Calu3 (cell line): ENCODE results near the gene ANAPC10. TPM values are rescaled to one million over a fixed set of nuclear protein-coding genes. Genes with fewer than 3 reads are reported as not detected.

Source experiments
- BruUV-seq: library from RNA; stranded (reverse); fragments of 400-500 nt; replicated peaks from 2 replicates; lab custom pipeline; 2021; lab: Mats Ljungman, UMichigan
- CTCF ChIA-PET: fragments of 300-600 bp; sonication (Branson Sonifier 250); formaldehyde crosslinking; loops from one replicate; lab custom pipeline; 2022; ENCODE audit warnings: antibody characterized with exemption; lab: Charles Lee
- DNase-seq: peaks from one replicate; pipeline ENCODE4 v3.0.0; 2022
- H3K27ac Mint-ChIP-seq: one replicate; pipeline ENCODE4 v1.8.0; 2022; ENCODE audit warnings: mixed read lengths; ENCODE audit not compliant: unreplicated experiment
- H3K27me3 Mint-ChIP-seq: one replicate; pipeline ENCODE4 v1.8.0; 2022; ENCODE audit warnings: mixed read lengths; ENCODE audit not compliant: unreplicated experiment
- H3K36me3 Mint-ChIP-seq: one replicate; pipeline ENCODE4 v1.8.0; 2022; ENCODE audit warnings: mild to moderate bottlenecking, moderate library complexity, mixed read lengths; ENCODE audit not compliant: insufficient read depth, unreplicated experiment
- H3K4me1 Mint-ChIP-seq: one replicate; pipeline ENCODE4 v1.8.0; 2022; ENCODE audit warnings: mild to moderate bottlenecking, low read depth, mixed read lengths; ENCODE audit not compliant: unreplicated experiment
- H3K4me3 Mint-ChIP-seq: one replicate; pipeline ENCODE4 v1.8.0; 2022; ENCODE audit warnings: mild to moderate bottlenecking, low read depth, moderate library complexity, mixed read lengths; ENCODE audit not compliant: unreplicated experiment
- H3K9me3 Mint-ChIP-seq: one replicate; pipeline ENCODE4 v1.8.0; 2022; ENCODE audit warnings: low read depth, mixed read lengths; ENCODE audit not compliant: unreplicated experiment
- CTCF ChIP-seq: fragments of 200-600 bp; IDR thresholded peaks from one replicate; pipeline ENCODE4 v1.8.0; 2022; ENCODE audit warnings: antibody characterized with exemption; ENCODE audit not compliant: unreplicated experiment
- intact Hi-C: fragments of 100-400 bp; cut with micrococcal nuclease; formaldehyde crosslinking; loops from one replicate; pipeline ENCODE4 v1.10.0; 2022; ENCODE audit not compliant: unreplicated experiment
- total RNA-seq: library from RNA; stranded (reverse); gene quantifications from 2 replicates; pipeline ENCODE4 v1.2.3, GENCODE V29; 2022

The ANAPC10 gene
- total RNA-seq, 1 experiment from 2014 or later, result 14.1 TPM

DNA sequence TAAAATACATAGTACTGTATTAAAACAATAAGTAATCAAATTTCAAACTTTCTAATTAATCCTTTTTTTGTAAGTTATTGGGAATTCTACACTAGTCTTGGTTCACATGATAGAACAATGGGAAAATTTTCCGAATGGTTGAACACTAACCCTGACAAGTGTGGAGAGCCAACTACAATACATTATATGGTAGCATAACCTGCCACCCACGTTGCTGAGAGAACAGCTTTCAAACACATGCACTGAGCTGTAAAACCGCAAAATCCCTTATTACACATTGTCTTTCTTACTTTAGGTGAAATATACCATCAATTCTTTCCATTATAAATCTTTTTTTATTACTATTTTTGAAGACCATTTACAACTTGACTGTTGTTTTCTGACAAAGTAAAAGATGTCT lies 54.7 kb downstream of the ANAPC10 start:
- no TSS peak for BruUV-seq
- Mint-ChIP-seq H3K4me1 (no peaks in the 10 kb centered on the region), H3K27me3 (no peaks in the 10 kb centered on the region), H3K4me3 (no peak overlapping the region), H3K27ac (no peak overlapping the region), H3K9me3 (no peaks in the 10 kb centered on the region), H3K36me3 (no peaks in the 10 kb centered on the region)
- intact Hi-C loops, result no loop called here
- DNase-seq, result no peak
- no peak for TF ChIP-seq CTCF
- CTCF ChIA-PET, result no interaction called here

- BruUV-seq, result no TSS peak
- CTCF ChIA-PET, result no interaction called here
Measured at GRCh38 chr4:145042601-145043285, 55.3 kb downstream of the ANAPC10 start.

DNA sequence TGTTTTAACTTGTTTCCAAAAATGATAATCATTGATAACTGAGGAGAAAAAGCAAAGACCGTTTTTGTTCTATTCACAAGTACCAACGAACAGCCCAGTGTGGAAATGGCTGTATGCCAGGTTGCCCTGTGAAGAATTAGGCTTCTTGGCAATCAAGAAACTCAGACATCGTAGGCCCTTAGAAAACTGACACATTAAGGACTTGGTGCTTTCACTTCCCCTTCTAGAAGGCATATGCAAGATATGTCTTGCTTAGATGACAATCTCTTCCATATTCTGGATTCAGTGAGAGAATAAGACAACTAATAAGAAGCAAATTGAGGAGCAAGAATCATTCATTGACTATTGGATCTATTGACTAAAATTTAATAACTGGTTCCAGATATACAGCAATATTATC lies 56.6 kb downstream of the ANAPC10 start:
- Mint-ChIP-seq H3K4me3 (no peak overlapping the region), H3K27me3 (no peaks in the 10 kb centered on the region), H3K36me3 (no peaks in the 10 kb centered on the region), H3K27ac (no peak overlapping the region), H3K4me1 (no peaks in the 10 kb centered on the region), H3K9me3 (no peaks in the 10 kb centered on the region)
- CTCF ChIA-PET, result no interaction called here
- intact Hi-C loops, result no loop called here
- DNase-seq, result no peak
- no TSS peak for BruUV-seq
- no peak for TF ChIP-seq CTCF

More at GRCh38 chr4:145042601-145043285, 55.3 kb downstream of the ANAPC10 start:
- intact Hi-C loops, result no loop called here
- H3K27ac Mint-ChIP-seq, result no peak overlapping the region
- H3K4me1 Mint-ChIP-seq, result no peaks in the 10 kb centered on the region
- H3K4me3 Mint-ChIP-seq, result no peak overlapping the region
- H3K27me3 Mint-ChIP-seq, result no peaks in the 10 kb centered on the region
- no peaks in the 10 kb centered on the region for H3K9me3 Mint-ChIP-seq
- TF ChIP-seq CTCF, result no peak
- H3K36me3 Mint-ChIP-seq, result no peaks in the 10 kb centered on the region
- DNase-seq, result no peak

DNA sequence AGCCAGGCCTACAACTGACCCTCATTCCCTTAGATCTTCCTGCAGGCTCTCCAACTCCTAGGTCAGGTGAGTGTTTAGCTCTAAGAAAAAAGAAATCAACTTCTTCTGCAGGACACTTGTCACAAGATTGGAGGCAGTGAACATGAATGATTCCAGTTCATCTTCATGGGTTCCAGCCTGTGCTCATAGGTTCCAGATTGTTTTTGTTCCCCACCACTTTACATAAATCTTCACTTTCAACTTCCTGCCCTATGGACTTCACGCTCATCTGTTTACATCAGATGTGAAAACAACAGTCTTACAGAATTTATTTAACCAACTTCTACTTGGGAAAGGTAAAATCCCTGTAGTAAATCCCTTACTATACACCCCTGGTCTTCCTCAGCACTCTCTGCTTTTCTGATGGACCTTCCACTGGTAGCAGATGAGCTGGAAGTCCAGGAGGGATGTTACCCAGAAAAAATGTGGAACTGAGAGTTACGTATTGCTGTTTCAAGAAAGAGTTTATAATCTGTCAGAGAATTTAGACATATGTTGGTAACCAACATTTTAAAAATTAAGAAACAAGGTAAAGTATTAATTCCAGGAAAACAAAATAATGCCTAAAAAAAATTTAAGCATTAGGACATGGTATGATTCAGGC lies 62.4 kb downstream of the ANAPC10 start:
- Mint-ChIP-seq H3K36me3 (peaks cover 6% of the 10 kb centered on the region), H3K4me1 (no peaks in the 10 kb centered on the region), H3K27me3 (no peaks in the 10 kb centered on the region), H3K4me3 (no peak overlapping the region), H3K27ac (no peak overlapping the region), H3K9me3 (peaks cover 3% of the 10 kb centered on the region)
- intact Hi-C loops, result no loop called here
- CTCF ChIA-PET, result no interaction called here
- TF ChIP-seq CTCF, result no peak
- BruUV-seq, result no TSS peak
- DNase-seq, result no peak
